ENCODE results near the gene ANO4. TPM values are rescaled to one million over a fixed set of nuclear protein-coding genes. Genes with fewer than 3 reads are reported as not detected.

The ANO4 gene
- total RNA-seq, 2 donors from 2014 or later = 0.19 to 0.32 TPM

GRCh38 chr12:100796621-100797020 is 2.0 kb downstream of the ANO4 start:
- Histone ChIP-seq H3K4me1 (no peaks in the 10 kb centered on the region), H3K27ac (no peak overlapping the region), H3K9ac (ENCODE audit: low read depth in 2 of 2, low read length in 2 of 2) (no peak overlapping the region), H3K9me3 (no peaks in the 10 kb centered on the region), H3K36me3 (no peaks in the 10 kb centered on the region), H3K4me3 (no peak overlapping the region), H3K27me3 (no peaks in the 10 kb centered on the region)
- no peak for TF ChIP-seq CTCF (IDR thresholded peaks at IDR 0.05)
- DNase-seq = no peak
- intact Hi-C loops (cut with DNase I) = no loop called here

GRCh38 chr12:100797246-100797645 is 2.7 kb downstream of the ANO4 start:
- intact Hi-C loops (cut with DNase I) = no loop called here
- H3K9me3 ChIP-seq = no peaks in the 10 kb centered on the region
- no peak for TF ChIP-seq CTCF (IDR thresholded peaks at IDR 0.05)
- DNase-seq = no peak
- no peak overlapping the region for H3K27ac ChIP-seq
- H3K4me3 ChIP-seq = no peak overlapping the region
- H3K36me3 ChIP-seq = no peaks in the 10 kb centered on the region
- no peaks in the 10 kb centered on the region for H3K4me1 ChIP-seq
- no peaks in the 10 kb centered on the region for H3K27me3 ChIP-seq
- no peak overlapping the region for H3K9ac ChIP-seq (ENCODE audit: low read depth in 2 of 2, low read length in 2 of 2)

GRCh38 chr12:100797786-100798185 is 3.2 kb downstream of the ANO4 start:
- DNase-seq = no peak
- Histone ChIP-seq H3K4me1 (no peaks in the 10 kb centered on the region), H3K27ac (no peak overlapping the region), H3K9ac (ENCODE audit: low read depth in 2 of 2, low read length in 2 of 2) (no peak overlapping the region), H3K9me3 (no peaks in the 10 kb centered on the region), H3K36me3 (no peaks in the 10 kb centered on the region), H3K4me3 (no peak overlapping the region), H3K27me3 (no peaks in the 10 kb centered on the region)
- intact Hi-C loops (cut with DNase I) = no loop called here
- TF ChIP-seq CTCF (IDR thresholded peaks at IDR 0.05) = no peak

GRCh38 chr12:100798286-100799160 is 3.9 kb downstream of the ANO4 start:
- no peak for DNase-seq
- Histone ChIP-seq H3K27ac (no peak overlapping the region), H3K9me3 (no peaks in the 10 kb centered on the region), H3K4me3 (no peak overlapping the region), H3K36me3 (no peaks in the 10 kb centered on the region), H3K4me1 (no peaks in the 10 kb centered on the region), H3K27me3 (no peaks in the 10 kb centered on the region), H3K9ac (ENCODE audit: low read depth in 2 of 2, low read length in 2 of 2) (no peak overlapping the region)
- TF ChIP-seq CTCF (IDR thresholded peaks at IDR 0.05) = no peak
- intact Hi-C loops (cut with DNase I) = no loop called here

- no peak for TF ChIP-seq CTCF (IDR thresholded peaks at IDR 0.05)
- intact Hi-C loops (cut with DNase I) = no loop called here
- H3K4me3 ChIP-seq = no peak overlapping the region
- H3K27ac ChIP-seq = no peak overlapping the region
- H3K36me3 ChIP-seq = no peaks in the 10 kb centered on the region
- no peak for DNase-seq
- no peaks in the 10 kb centered on the region for H3K9me3 ChIP-seq
- H3K9ac ChIP-seq (ENCODE audit: low read depth in 2 of 2, low read length in 2 of 2) = no peak overlapping the region
- no peaks in the 10 kb centered on the region for H3K4me1 ChIP-seq
- no peaks in the 10 kb centered on the region for H3K27me3 ChIP-seq
These were observed 5.2 kb downstream of the ANO4 start for GRCh38 chr12:100799770-100800169.

Measured in colonic mucosa (tissue), 4 donors.